ENCODE results near the gene EHBP1L1.

The EHBP1L1 gene

GRCh38 chr11:65599216-65599954, 23.5 kb downstream of the EHBP1L1 start:
- DNase-seq: no peak

GRCh38 chr11:65599955-65600246, 24.0 kb downstream of the EHBP1L1 start:
- DNase-seq: no peak

GRCh38 chr11:65604258-65604657, 28.4 kb downstream of the EHBP1L1 start:
- no peak for DNase-seq

DNA sequence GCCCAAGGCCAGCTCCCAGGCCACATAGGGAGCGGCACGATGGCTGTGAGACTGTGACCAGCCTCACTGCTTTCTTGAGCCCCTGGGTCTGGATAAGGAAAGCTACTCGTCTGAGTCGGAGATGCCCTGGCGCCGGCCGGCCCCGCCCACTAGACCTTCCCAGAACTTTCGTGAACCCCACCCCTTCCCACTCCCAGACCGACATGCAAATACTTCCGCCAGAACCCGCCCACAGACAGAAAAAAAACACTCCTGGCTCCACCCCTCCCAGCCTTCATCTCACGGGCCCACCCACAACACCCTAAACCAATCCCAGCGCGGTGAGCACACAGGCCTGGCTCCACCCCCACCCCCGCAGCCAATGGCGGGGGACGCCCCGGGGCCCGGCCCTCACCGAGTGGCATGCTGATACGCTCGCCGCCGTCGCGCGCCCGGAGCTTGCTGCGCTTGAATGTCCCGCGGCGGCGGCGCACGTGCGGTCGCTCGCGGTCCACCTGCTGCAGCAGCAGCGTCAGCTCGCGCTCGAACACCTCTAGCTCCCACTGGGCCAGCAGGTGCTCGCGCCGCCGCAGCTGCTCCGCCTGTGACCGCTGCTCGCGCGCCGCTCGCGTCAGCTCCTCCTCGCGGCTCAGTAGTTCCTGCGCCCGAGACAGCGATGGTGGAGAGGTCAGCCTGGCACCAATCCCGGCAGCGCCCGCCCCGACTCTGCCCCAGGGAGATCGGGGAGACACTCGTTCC, 31.2 kb downstream of the EHBP1L1 start:
- DNase-seq: no peak

GRCh38 chr11:65607614-65608426, 32.0 kb downstream of the EHBP1L1 start:
- DNase-seq: no peak

GRCh38 chr11:65609229-65609628, 33.4 kb downstream of the EHBP1L1 start:
- DNase-seq: no peak

DNA sequence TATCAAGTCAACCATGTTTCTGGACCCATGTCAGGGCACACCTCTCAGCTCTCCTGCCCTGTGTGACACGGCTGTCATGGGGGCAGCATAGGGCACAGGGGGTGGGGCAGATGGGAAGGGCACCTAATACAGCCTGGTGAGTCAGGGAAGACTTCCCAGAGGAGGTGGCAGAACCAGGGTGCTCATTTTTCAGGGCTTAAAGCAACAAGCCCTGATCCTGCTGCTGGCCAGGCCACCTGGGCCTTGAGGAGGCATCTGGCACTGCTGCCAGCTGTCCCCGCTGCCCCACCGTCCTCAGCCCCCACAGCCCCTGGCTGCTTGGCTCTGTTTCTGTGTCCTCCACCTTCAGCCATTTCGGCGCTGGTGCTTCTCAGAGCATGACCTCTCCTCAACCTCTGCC, 33.8 kb downstream of the EHBP1L1 start:
- DNase-seq: no peak

DNA sequence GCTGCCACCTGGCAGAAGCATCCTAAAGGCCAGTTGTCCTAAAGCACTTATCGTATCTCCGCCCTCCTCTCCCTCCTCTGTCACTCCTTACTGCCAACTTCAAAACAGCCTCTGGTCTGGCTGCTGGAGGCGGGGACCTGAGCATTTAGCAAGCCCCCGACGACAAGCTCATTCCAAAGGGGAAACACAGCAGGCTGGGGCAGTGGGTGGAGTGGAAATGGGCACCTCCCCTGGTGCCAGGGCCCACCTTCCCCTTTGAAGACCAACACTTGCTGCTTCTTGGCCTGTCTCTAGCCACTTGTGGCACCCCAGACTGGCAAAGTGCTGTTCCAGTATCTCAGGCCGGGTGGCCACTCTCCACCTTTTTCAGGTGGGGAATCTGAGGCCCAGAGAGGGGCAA, 34.6 kb downstream of the EHBP1L1 start:
- DNase-seq: no peak

DNA sequence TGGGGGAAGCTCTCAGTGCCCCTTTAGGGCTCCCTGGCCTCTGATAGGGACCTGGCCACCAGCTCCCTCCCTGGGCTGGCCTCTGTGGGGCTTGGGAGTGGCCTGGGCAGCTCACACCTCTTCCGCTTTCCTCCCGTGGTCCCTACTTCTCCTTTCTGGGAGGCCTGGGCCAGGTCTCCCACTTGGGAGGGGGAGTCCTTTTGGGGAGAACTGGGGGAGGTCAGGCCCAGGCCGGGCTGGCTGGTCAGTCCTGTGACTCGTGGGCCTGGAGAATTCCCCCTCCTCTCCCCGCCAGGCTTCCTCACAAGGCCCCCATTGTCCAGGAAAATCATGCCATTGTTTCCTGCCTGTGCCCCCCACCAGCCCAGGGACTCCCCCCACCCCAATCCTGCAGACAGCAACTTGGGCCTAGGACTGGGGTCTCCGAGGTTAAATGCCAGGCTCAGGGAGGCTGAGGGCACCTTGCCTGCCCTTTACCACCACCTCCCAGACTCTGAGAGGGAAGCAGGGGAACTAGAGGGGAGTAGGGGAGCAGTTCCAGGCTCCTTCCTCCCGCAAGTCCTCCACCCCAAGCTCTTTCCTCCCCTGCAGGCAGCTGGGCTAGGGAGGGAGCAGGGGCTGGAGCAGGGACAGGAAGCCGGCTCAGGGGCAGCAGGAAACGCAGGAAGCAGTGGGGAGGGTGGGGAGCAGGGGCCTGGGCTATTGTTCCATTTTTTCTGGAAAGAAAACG, 35.3 kb downstream of the EHBP1L1 start:
- peak; percentile 16 to 44 for DNase-seq

- DNase-seq: no peak
These were observed 36.1 kb downstream of the EHBP1L1 start for GRCh38 chr11:65611758-65612603.

- no peak for DNase-seq
These were observed 36.8 kb downstream of the EHBP1L1 start for GRCh38 chr11:65612691-65613090.

- no peak for DNase-seq
These were observed 37.5 kb downstream of the EHBP1L1 start for GRCh38 chr11:65613091-65613928.

GRCh38 chr11:65615229-65615949, 39.5 kb downstream of the EHBP1L1 start, which contains the start of gene PCNX3:
Gene PCNX3 (plus strand): TSS chr11:65615776. CDS start chr11:65616312, 536 bp downstream.
- DNase-seq: peak; percentile 100

- no peak for DNase-seq
These were observed 40.2 kb downstream of the EHBP1L1 start for GRCh38 chr11:65615950-65616574.

- no peak for DNase-seq
These were observed 40.7 kb downstream of the EHBP1L1 start for GRCh38 chr11:65616575-65617001.

GRCh38 chr11:65617136-65617850, 41.4 kb downstream of the EHBP1L1 start:
- no peak for DNase-seq

DNA sequence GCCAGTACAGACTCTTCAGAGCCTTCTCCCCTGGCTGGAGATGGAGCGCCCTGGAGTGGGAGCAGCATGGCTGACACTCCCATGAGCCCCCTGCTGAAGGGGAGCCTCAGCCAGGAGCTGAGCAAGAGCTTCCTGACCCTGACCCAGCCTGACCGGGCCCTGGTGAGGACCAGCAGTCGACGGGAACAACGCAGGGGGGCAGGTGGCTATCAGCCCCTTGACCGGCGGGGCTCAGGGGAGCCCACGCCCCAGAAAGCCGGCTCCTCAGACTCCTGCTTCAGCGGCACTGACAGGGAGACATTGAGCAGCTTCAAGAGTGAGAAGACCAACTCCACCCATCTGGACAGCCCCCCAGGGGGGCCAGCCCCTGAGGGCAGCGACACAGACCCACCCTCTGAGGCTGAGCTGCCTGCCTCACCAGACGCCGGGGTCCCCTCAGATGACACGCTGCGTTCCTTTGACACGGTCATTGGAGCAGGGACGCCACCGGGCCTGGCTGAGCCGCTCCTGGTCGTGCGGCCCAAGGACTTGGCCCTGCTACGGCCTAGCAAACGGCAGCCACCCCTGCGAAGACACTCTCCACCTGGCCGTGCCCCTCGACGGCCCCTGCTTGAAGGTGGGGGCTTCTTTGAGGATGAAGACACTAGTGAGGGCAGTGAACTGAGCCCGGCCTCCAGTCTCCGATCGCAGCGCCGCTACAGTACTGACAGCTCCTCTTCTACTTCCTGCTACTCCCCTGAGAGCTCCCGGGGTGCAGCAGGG, 42.3 kb downstream of the EHBP1L1 start:
- no peak for DNase-seq

GRCh38 chr11:65618763-65619162, 42.9 kb downstream of the EHBP1L1 start:
- no peak for DNase-seq
